22Rv1 (cell line): ENCODE measurements around the gene PRODH.
"Not testable (repeated sequence)": the region's sequence is repeated elsewhere in the genome, so short reads cannot be mapped to it uniquely, and the experiment has no call there.

ENCODE experiments used
- CTCF ChIP-seq: fragments of 450-650 bp; IDR thresholded peaks from 2 replicates; pipeline ENCODE4 v1.5.1; 2017; ENCODE audit warnings: mild to moderate bottlenecking
- ZFX ChIP-seq: fragments of 450-650 bp; IDR thresholded peaks from 2 replicates; pipeline ENCODE4 v1.6.1; 2017; ENCODE audit warnings: antibody characterized with exemption, borderline replicate concordance

GRCh38 chr22:18956121-18956895 lies 20.2 kb upstream of the PRODH start:
- not testable (repeated sequence) for TF ChIP-seq CTCF, ZFX
